GM18499 (cell line): ENCODE measurements around the gene UBE2L5.
A peak's percentile ranks its signal among the peaks of the same experiment; 100 is the strongest.

Experiments
- ATAC-seq: cut with Tn5 transposase; IDR thresholded peaks from one replicate; pipeline ENCODE4 v1.9.1; 2021; ENCODE audit warnings: moderate number of reproducible peaks; ENCODE audit not compliant: insufficient read depth, unreplicated experiment

Gene UBE2L5

GRCh38 chr13:30465593-30466357, 43.5 kb downstream of the UBE2L5 start, which contains the start of gene HMGB1:
Gene HMGB1 (minus strand): TSS chr13:30465936. CDS start chr13:30463680, 2,256 bp downstream.
- peak; percentile 86 for ATAC-seq

GRCh38 chr13:30466358-30466714, 44.0 kb downstream of the UBE2L5 start:
- no peak for ATAC-seq

- ATAC-seq, result no peak
Measured at GRCh38 chr13:30466841-30467252, 44.6 kb downstream of the UBE2L5 start.

- no peak for ATAC-seq
Measured at GRCh38 chr13:30473675-30474074, 51.4 kb downstream of the UBE2L5 start.

GRCh38 chr13:30477346-30478195, 55.3 kb downstream of the UBE2L5 start:
- peak; percentile 79 for ATAC-seq
